ENCODE results near the gene UGT2B15.
"Not testable (repeated sequence)": the region's sequence is repeated elsewhere in the genome, so short reads cannot be mapped to it uniquely, and the experiment has no call there.

Gene UGT2B15

GRCh38 chr4:68655764-68656444, 14.5 kb downstream of the UGT2B15 start:
- DNase-seq = no peak

- DNase-seq = no peak
These were observed 15.3 kb downstream of the UGT2B15 start for GRCh38 chr4:68654946-68655721.

GRCh38 chr4:68651932-68652331, 18.5 kb downstream of the UGT2B15 start:
- DNase-seq = no peak

GRCh38 chr4:68630371-68630770, 40.1 kb downstream of the UGT2B15 start:
- no peak for DNase-seq

- not testable (repeated sequence) for DNase-seq
These were observed 47.7 kb downstream of the UGT2B15 start for GRCh38 chr4:68622731-68623130.

GRCh38 chr4:68617003-68617698, 53.3 kb downstream of the UGT2B15 start:
- no peak for DNase-seq

- DNase-seq = no peak
These were observed 54.6 kb downstream of the UGT2B15 start for GRCh38 chr4:68615699-68616422.

GRCh38 chr4:68613752-68614151, 56.7 kb downstream of the UGT2B15 start:
- no peak for DNase-seq

GRCh38 chr4:68606240-68606639, 64.2 kb downstream of the UGT2B15 start:
- no peak for DNase-seq

- DNase-seq = no peak
These were observed 71.3 kb downstream of the UGT2B15 start for GRCh38 chr4:68599150-68599549.

- DNase-seq = no peak
These were observed 73.0 kb downstream of the UGT2B15 start for GRCh38 chr4:68597482-68597881.

All from hippocampal formation (tissue), 2 donors.